Neural crest cell (in vitro differentiated cells): ENCODE measurements around the gene MAP3K21. TPM values are rescaled to one million over a fixed set of nuclear protein-coding genes. Genes with fewer than 3 reads are reported as not detected.

Experiments
- DNase-seq: peaks from one replicate; pipeline ENCODE4 v3.0.0; 2021; ENCODE audit warnings: low read depth, mixed read lengths, low spot score
- H3K27ac Mint-ChIP-seq: one replicate; pipeline ENCODE4 v1.8.0; 2021; ENCODE audit warnings: mild to moderate bottlenecking, mixed read lengths; ENCODE audit not compliant: unreplicated experiment
- H3K27me3 Mint-ChIP-seq: 2 replicates; pipeline ENCODE4 v1.8.0; 2021; ENCODE audit warnings: low read depth, mild to moderate bottlenecking, mixed read lengths
- H3K36me3 Mint-ChIP-seq: 2 replicates; pipeline ENCODE4 v1.8.0; 2021; ENCODE audit warnings: low read depth, mild to moderate bottlenecking, mixed read lengths
- H3K4me1 Mint-ChIP-seq: 2 replicates; pipeline ENCODE4 v1.8.0; 2021; ENCODE audit warnings: mixed read lengths
- H3K4me3 Mint-ChIP-seq: one replicate; pipeline ENCODE4 v1.8.0; 2021; ENCODE audit warnings: mild to moderate bottlenecking, mixed read lengths
- H3K9me3 Mint-ChIP-seq: 2 replicates; pipeline ENCODE4 v1.8.0; 2021; ENCODE audit warnings: mixed read lengths
- CTCF ChIP-seq: fragments of 200-600 bp; sonication (generic); conservative IDR thresholded peaks from 2 replicates; pipeline ENCODE4 v1.5.0; 2021; ENCODE audit warnings: antibody characterized with exemption, mild to moderate bottlenecking
- total RNA-seq: library from RNA; stranded (reverse); gene quantifications from 2 replicates; pipeline ENCODE4 v1.2.1, GENCODE V29; 2021

The MAP3K21 gene
- total RNA-seq, 1 donor from 2014 or later: 0.51 TPM

DNA sequence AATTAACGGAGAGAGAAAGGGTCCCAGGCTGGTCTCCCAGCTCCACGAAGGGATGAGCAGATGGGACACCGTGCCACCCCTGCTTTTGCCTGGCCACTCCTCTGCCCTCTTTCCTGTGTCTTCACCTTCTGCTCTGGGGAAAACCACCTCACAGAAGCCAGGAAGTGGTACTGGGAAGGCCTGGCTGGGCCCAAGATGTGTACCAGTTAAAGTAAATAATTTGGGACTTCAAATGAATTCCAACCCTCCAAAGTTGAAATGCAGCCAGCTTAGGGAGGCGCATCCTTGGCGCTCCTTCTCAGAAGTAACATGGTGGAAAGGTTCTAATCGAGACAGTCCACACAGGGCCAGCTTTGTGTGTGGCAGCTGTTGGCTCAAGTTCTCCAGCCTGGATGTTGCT lies 45.7 kb downstream of the MAP3K21 start:
- Mint-ChIP-seq H3K4me3 (no peak overlapping the region), H3K9me3 (no peaks in the 10 kb centered on the region), H3K4me1 (no peaks in the 10 kb centered on the region), H3K36me3 (no peaks in the 10 kb centered on the region), H3K27ac (no peak overlapping the region), H3K27me3 (no peaks in the 10 kb centered on the region)
- no peak for TF ChIP-seq CTCF
- DNase-seq: no peak

- Mint-ChIP-seq H3K9me3 (no peaks in the 10 kb centered on the region), H3K4me1 (no peaks in the 10 kb centered on the region), H3K27ac (no peak overlapping the region), H3K27me3 (no peaks in the 10 kb centered on the region), H3K36me3 (no peaks in the 10 kb centered on the region), H3K4me3 (no peak overlapping the region)
- no peak for TF ChIP-seq CTCF
- DNase-seq: no peak
Measured at GRCh38 chr1:233375653-233376052, 48.1 kb downstream of the MAP3K21 start.

DNA sequence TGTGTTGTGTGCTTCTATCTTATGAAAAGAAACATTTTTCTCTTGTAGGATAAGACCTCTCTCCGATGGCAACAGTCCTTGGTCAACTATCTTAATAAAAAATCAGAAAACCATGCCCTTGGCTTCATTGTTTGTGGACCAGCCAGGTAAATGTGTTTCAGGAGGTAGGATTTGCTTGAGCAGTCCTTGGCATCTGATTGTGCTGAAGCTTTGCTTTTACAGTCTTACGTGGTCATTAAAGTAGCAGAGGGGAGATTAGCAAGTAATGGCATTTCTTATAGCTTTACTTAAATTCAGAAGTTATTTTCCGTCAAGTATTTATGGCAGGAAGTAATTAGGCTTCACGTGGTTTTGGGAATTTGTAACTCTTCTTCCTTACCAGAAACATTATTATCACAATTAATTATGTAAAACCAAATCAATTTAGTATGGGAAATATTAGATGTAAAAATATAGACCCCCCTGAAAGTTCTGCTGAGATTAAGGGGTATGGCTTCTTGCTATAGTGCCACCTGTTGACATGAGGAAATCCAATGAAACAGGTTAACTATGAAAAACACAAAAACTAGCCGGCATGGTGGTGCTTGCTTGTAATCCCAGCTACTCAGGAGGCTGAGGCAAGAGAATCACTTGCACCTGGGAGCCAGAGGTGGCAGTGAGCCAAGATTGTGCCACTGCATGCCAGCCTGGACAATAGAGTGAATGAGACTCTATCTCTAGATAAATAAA lies 49.0 kb downstream of the MAP3K21 start:
- Mint-ChIP-seq H3K27ac (no peak overlapping the region), H3K4me3 (no peak overlapping the region), H3K27me3 (no peaks in the 10 kb centered on the region), H3K9me3 (no peaks in the 10 kb centered on the region), H3K4me1 (no peaks in the 10 kb centered on the region), H3K36me3 (no peaks in the 10 kb centered on the region)
- TF ChIP-seq CTCF: no peak
- no peak for DNase-seq

- Mint-ChIP-seq H3K9me3 (peaks cover 3% of the 10 kb centered on the region), H3K27ac (no peak overlapping the region), H3K36me3 (peaks cover 4% of the 10 kb centered on the region), H3K4me1 (no peaks in the 10 kb centered on the region), H3K4me3 (no peak overlapping the region), H3K27me3 (no peaks in the 10 kb centered on the region)
- no peak for TF ChIP-seq CTCF
- DNase-seq: no peak
Measured at GRCh38 chr1:233379869-233380438, 52.4 kb downstream of the MAP3K21 start.

DNA sequence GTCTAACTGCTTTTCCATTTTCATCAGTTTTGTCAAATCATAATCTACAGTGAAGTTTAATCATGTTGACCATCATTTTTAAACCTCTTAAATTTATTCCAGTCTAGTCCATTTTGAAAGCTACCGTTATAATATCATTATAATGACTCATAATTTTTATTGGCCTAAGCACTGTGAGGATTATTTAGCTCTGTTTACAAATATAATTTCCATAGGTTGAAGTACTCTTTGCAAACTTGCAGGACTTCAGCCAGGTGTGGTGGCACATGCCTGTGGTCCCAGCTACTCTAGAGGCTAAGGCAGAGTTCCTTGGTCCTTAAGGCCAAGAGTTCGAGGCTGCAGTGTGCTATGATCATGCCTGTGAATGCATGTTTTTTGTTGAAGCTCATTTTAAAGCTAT lies 54.3 kb downstream of the MAP3K21 start:
- no peaks in the 10 kb centered on the region for H3K4me1 Mint-ChIP-seq
- peaks cover 4% of the 10 kb centered on the region for H3K36me3 Mint-ChIP-seq

More for the DNA sequence above, 54.3 kb downstream of the MAP3K21 start:
- peaks cover 3% of the 10 kb centered on the region for H3K9me3 Mint-ChIP-seq
- TF ChIP-seq CTCF: no peak
- no peak overlapping the region for H3K4me3 Mint-ChIP-seq
- H3K27ac Mint-ChIP-seq: no peak overlapping the region
- H3K27me3 Mint-ChIP-seq: no peaks in the 10 kb centered on the region
- no peak for DNase-seq
